HL-60 (cell line): ENCODE measurements around the gene PHTF1.

Experiments
- DNase-seq, 2 experiments: peaks; one replicate each; pipeline ENCODE4 v3.0.0-alpha.2; 2010 to 2020; ENCODE audit warnings: low read depth in 1 of 2, low spot score in 1 of 2
- H3K27ac ChIP-seq: fragments of 250-450 bp; sonication (Bioruptor Pico); replicated peaks from 2 replicates; pipeline ENCODE4 v1.5.1; 2020; ENCODE audit warnings: mild to moderate bottlenecking, moderate library complexity
- H3K27me3 ChIP-seq: fragments of 250-450 bp; sonication (Bioruptor Pico); 2 replicates; pipeline ENCODE4 v1.5.1; 2021; ENCODE audit warnings: mild to moderate bottlenecking, moderate library complexity; ENCODE audit not compliant: insufficient read depth, poor library complexity, severe bottlenecking
- H3K4me3 ChIP-seq: replicated peaks from 2 replicates; pipeline ENCODE4 v1.5.1; 2011; ENCODE audit warnings: mild to moderate bottlenecking, control low read depth, low read length; ENCODE audit not compliant: insufficient read depth
- CTCF ChIP-seq: IDR thresholded peaks from one replicate; pipeline ENCODE4 v1.5.1; 2011; ENCODE audit warnings: low read length, control low read depth, inconsistent platforms; ENCODE audit not compliant: insufficient read depth
- GABPA ChIP-seq: IDR thresholded peaks from 2 replicates; pipeline ENCODE4 v1.6.1; 2012; ENCODE audit warnings: low read depth
- POLR2AphosphoS5 ChIP-seq: IDR thresholded peaks from 2 replicates; pipeline ENCODE4 v1.6.1; 2012; ENCODE audit warnings: low read depth
- REST ChIP-seq: IDR thresholded peaks from 2 replicates; pipeline ENCODE4 v1.6.1; 2012; ENCODE audit warnings: low read depth; ENCODE audit not compliant: insufficient replicate concordance
- SPI1 ChIP-seq: IDR thresholded peaks from 2 replicates; pipeline ENCODE4 v1.6.1; 2012; ENCODE audit warnings: low read depth, mild to moderate bottlenecking, borderline replicate concordance

Gene PHTF1

GRCh38 chr1:113669988-113670387 is 89.3 kb downstream of the PHTF1 start:
- DNase-seq, result no peak
- Histone ChIP-seq H3K27me3 (no peaks in the 10 kb centered on the region), H3K4me3 (no peak overlapping the region), H3K27ac (no peak overlapping the region)
- TF ChIP-seq GABPA (no peak), CTCF (no peak), REST (no peak), POLR2AphosphoS5 (no peak), SPI1 (no peak)

- H3K27me3 ChIP-seq, result no peaks in the 10 kb centered on the region
- H3K4me3 ChIP-seq, result no peak overlapping the region
- DNase-seq, result no peak
- no peak overlapping the region for H3K27ac ChIP-seq
- TF ChIP-seq GABPA (no peak), REST (no peak), SPI1 (no peak), POLR2AphosphoS5 (no peak), CTCF (no peak)
Observed at GRCh38 chr1:113666126-113666525, 93.2 kb downstream of the PHTF1 start.

DNA sequence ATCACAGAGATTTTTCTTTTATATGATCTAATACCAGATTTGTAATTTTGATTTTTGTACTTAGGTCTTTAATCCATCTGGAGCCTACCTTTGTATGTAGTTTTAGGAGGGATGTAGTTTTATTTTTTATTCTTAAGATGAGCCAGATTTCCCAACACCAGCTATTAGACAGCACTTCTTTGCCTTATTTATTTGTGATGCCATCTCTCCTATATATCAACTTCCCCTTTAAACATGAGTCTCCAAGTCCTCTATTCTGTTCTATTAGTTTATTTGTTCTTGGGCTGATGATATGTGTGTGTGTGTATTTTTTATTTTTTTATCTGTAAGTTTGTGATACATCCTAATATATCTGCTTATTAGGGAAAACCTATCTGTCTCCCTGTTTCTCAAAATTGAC is 94.2 kb downstream of the PHTF1 start:
- Histone ChIP-seq H3K27me3 (no peaks in the 10 kb centered on the region), H3K4me3 (no peak overlapping the region), H3K27ac (no peak overlapping the region)
- no peak for DNase-seq
- TF ChIP-seq REST (no peak), GABPA (no peak), POLR2AphosphoS5 (no peak), CTCF (no peak), SPI1 (no peak)
